BE2C (cell line): ENCODE measurements around the gene IGF2.

Experiments
- DNase-seq: peaks from one replicate; pipeline ENCODE4 v3.0.0-alpha.2; 2020
- H3K27me3 ChIP-seq: fragments of 250-450 bp; sonication (Bioruptor Pico); 2 replicates; pipeline ENCODE4 v1.5.1; 2020; ENCODE audit warnings: mild to moderate bottlenecking
- H3K36me3 ChIP-seq: fragments of 250-450 bp; sonication (Bioruptor Pico); 2 replicates; pipeline ENCODE4 v1.5.1; 2020; ENCODE audit warnings: mild to moderate bottlenecking
- H3K4me1 ChIP-seq: fragments of 250-450 bp; sonication (Bioruptor Pico); 2 replicates; pipeline ENCODE4 v1.5.1; 2020
- H3K4me3 ChIP-seq: 2 replicates; pipeline ENCODE4 v1.5.1; 2011; ENCODE audit warnings: low read depth, low read length
- H3K9me3 ChIP-seq: fragments of 250-450 bp; sonication (Bioruptor Pico); 2 replicates; pipeline ENCODE4 v1.5.1; 2020
- TF ChIP-seq, protein P1 (sequence below): IDR thresholded peaks from 2 replicates; pipeline ENCODE4 v1.5.1; 2012; ENCODE audit warnings: mild to moderate bottlenecking, low read depth, low read length

IGF2 gene

DNA sequence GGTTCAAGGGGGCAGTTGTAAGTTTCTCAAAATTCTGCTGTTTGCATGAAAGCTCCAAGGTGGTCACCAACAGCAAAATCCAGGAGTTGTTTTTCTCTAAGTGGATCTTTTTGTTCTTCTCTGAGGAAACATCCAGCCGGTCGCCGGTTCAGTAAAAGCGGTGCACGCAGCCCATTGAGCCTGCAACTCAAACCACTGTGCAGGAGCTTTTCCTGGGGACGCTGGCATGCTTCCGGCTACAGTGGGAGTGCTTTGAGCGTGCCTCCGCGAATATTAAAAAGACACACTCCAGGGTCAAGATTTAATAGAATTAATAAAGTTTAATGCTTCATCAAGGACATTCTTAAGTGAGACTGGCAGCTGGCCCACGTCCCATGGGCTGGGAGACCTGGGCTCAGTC, 25.4 kb downstream of the IGF2 start:
- Histone ChIP-seq H3K4me3 (no peak overlapping the region), H3K9me3 (no peaks in the 10 kb centered on the region), H3K36me3 (no peaks in the 10 kb centered on the region), H3K27me3 (no peaks in the 10 kb centered on the region), H3K4me1 (no peaks in the 10 kb centered on the region)
- TF ChIP-seq, protein P1, sequence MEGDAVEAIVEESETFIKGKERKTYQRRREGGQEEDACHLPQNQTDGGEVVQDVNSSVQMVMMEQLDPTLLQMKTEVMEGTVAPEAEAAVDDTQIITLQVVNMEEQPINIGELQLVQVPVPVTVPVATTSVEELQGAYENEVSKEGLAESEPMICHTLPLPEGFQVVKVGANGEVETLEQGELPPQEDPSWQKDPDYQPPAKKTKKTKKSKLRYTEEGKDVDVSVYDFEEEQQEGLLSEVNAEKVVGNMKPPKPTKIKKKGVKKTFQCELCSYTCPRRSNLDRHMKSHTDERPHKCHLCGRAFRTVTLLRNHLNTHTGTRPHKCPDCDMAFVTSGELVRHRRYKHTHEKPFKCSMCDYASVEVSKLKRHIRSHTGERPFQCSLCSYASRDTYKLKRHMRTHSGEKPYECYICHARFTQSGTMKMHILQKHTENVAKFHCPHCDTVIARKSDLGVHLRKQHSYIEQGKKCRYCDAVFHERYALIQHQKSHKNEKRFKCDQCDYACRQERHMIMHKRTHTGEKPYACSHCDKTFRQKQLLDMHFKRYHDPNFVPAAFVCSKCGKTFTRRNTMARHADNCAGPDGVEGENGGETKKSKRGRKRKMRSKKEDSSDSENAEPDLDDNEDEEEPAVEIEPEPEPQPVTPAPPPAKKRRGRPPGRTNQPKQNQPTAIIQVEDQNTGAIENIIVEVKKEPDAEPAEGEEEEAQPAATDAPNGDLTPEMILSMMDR: no peak
- no peak for DNase-seq

DNA sequence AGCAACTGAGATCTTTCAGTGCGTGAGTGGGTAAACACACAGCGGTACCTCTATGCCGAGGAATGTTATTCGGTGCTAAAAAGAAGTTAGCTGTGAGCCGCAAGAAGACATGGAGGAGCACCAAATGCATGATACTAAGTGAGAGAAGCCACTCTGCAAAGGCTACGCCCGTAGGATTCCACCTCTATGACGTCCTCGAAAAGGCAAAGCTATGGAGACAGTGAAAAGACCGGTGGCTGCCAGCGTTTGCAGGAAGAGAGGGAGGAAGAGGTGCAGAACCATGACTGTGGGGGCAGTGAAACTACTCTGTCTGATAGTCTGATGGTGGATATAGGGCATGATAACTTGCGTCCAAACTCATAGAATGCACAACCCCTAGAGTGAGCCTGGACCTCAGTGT, 28.7 kb downstream of the IGF2 start:
- H3K36me3 ChIP-seq: no peaks in the 10 kb centered on the region
- no peak for DNase-seq
- no peaks in the 10 kb centered on the region for H3K27me3 ChIP-seq

GRCh38 chr11:2109541-2110019, 29.6 kb downstream of the IGF2 start:
- DNase-seq: no peak
- no peaks in the 10 kb centered on the region for H3K36me3 ChIP-seq
- no peaks in the 10 kb centered on the region for H3K27me3 ChIP-seq
- TF ChIP-seq, protein P1: no peak
- no peak overlapping the region for H3K4me3 ChIP-seq
- no peaks in the 10 kb centered on the region for H3K4me1 ChIP-seq
- H3K9me3 ChIP-seq: no peaks in the 10 kb centered on the region

More for the DNA sequence above, 28.7 kb downstream of the IGF2 start:
- Histone ChIP-seq H3K4me3 (no peak overlapping the region), H3K9me3 (no peaks in the 10 kb centered on the region), H3K4me1 (no peaks in the 10 kb centered on the region)
- TF ChIP-seq, protein P1: no peak

- no peak overlapping the region for H3K4me3 ChIP-seq
- no peaks in the 10 kb centered on the region for H3K36me3 ChIP-seq
- no peaks in the 10 kb centered on the region for H3K27me3 ChIP-seq
- DNase-seq: no peak
- TF ChIP-seq, protein P1: no peak
- H3K4me1 ChIP-seq: no peaks in the 10 kb centered on the region
- H3K9me3 ChIP-seq: no peaks in the 10 kb centered on the region
These were observed 30.3 kb downstream of the IGF2 start for GRCh38 chr11:2108675-2109491.

GRCh38 chr11:2107941-2108630, 31.1 kb downstream of the IGF2 start:
- Histone ChIP-seq H3K4me1 (no peaks in the 10 kb centered on the region), H3K36me3 (no peaks in the 10 kb centered on the region), H3K27me3 (no peaks in the 10 kb centered on the region), H3K9me3 (no peaks in the 10 kb centered on the region), H3K4me3 (no peak overlapping the region)
- TF ChIP-seq, protein P1: no peak
- DNase-seq: no peak

- DNase-seq: no peak
- Histone ChIP-seq H3K36me3 (no peaks in the 10 kb centered on the region), H3K27me3 (no peaks in the 10 kb centered on the region), H3K4me1 (no peaks in the 10 kb centered on the region), H3K9me3 (no peaks in the 10 kb centered on the region), H3K4me3 (no peak overlapping the region)
- TF ChIP-seq, protein P1: no peak
These were observed 31.7 kb downstream of the IGF2 start for GRCh38 chr11:2107521-2107920.
